Measurements from ENCODE around the gene ABCB9.

Gene ABCB9

DNA sequence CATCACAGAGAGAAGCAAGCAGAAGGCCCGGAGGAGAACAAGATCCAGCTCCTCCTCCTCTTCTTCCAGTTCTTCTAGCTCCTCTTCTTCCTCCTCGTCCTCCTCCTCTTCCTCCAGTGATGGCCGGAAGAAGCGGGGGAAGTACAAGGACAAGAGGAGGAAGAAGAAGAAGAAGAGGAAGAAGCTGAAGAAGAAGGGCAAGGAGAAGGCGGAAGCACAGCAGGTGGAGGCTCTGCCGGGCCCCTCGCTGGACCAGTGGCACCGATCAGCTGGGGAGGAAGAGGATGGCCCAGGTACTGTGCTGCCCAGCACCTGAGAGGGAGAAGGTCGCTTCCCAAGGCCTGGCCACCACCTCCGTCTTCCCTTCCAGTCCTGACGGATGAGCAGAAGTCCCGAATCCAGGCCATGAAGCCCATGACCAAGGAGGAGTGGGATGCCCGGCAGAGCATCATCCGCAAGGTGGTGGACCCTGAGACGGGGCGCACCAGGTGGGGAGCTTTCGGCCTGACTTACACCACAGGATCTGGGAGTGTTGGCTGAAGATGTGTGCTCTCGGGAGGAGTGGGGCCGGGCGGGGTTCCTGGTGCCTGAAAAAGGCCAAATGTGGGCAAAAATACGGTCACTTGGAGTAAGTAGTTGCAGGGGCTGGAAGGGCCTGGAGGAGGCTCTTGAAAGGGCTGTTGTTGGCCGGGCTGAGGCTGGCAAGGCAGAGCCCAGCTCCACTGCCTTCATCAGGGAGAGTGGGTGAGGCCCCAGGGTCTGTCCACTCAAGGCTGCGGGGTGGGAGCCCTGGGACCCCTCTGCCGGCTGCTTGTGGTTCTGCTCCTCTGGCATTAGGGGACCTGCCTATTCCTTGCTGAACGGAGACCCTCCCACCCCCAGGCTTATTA lies 15.6 kb upstream of the ABCB9 start:
- FAIRE-seq: no peak
- no peak for DNase-seq (ENCODE audit: insufficient read length, low spot score)
- TF ChIP-seq POLR2A (IDR thresholded peaks at IDR 0.05; ENCODE audit: low read depth, low read length): no peak

DNA sequence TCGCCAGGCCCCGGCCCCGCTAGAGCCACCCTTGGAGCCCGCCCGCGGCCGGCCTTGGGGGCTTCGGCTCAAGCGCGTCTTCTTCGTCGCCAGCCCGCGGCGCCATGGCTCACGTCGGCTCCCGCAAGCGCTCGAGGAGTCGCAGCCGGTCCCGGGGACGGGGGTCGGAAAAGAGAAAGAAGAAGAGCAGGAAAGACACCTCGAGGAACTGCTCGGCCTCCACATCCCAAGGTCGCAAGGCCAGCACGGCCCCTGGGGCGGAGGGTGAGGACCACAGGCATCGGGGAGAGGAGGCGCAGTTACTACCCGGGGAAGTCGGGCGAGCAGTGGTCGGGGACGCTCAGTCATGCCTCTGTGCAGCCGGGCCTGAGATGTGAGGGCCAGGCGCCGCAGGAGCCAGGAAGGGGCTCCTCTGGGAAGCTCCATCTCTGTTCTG lies 14.8 kb upstream of the ABCB9 start:
- no peak for DNase-seq (ENCODE audit: insufficient read length, low spot score)
- no peak for FAIRE-seq
- TF ChIP-seq POLR2A (IDR thresholded peaks at IDR 0.05; ENCODE audit: low read depth, low read length): no peak

DNA sequence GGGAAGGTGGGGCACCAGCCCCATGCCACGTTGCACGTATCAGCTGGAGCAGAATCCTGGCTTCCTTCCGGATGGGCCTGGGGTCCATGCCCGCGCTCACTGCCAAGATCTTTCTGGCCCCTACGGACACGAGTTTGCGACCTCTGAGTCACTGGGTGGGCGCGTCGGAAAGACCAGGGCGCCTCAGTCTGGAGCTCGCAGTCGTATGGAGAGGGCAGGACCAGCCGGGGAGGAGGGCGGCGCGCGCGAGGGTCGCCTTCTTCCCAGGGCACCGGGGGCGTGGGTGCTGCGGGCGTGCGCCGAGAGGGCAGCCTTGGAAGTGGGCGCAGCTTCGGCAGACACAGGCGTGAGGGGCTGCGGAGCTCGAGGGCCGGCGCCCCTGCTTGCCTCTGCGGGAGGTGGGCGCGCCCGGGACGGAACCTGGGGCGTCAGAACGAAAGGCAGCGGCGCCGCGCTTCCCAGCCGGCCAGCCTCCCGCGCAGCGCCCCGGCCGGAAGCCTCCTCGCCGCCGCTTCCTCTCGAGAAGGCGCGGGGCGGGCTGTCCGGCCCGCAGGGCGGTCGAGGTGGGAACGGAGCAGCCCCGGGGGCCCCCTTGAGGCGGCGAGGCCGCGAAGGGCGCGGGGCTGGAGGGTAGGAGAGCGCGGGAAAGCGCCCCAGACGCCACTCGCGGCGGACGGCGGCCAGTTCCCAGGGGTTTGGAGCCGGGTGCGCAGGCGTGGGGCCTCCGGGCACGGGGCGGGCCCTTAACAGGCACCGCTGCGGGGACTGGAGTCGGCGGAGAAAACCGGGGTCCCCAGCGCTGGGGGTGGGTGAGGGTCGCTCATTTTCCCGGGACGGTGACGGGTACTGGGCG lies 14.1 kb upstream of the ABCB9 start, which contains the start of gene ARL6IP4:
Gene ARL6IP4 (plus strand): TSS at position 499 of the 853 bp plus-strand sequence. CDS start 459 bp downstream, outside the sequence.
- DNase-seq (ENCODE audit: insufficient read length, low spot score): peak; percentile 80
- FAIRE-seq: no peak

DNA sequence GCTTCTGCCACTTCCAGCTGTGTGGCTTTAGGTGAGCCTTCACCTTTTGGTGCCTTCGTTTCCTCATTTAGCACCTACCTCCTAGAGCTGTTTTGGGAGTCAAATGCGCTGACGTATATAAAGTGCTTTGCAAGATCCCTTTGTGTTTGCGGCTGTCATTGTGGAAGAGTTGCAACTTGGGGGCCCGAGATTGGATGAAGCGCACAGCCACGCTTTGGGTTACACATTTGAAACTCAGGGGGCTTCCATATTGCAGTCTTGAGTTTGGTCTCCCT lies 13.6 kb upstream of the ABCB9 start:
- FAIRE-seq (no peak), DNase-seq (ENCODE audit: insufficient read length, low spot score) (no peak)
- no peak for TF ChIP-seq POLR2A (IDR thresholded peaks at IDR 0.05; ENCODE audit: low read depth, low read length)

More for the DNA sequence above, 14.1 kb upstream of the ABCB9 start, which contains the start of gene ARL6IP4:
- peak; percentile 2; the same call in 1 of the 2 replicates for TF ChIP-seq POLR2A (IDR thresholded peaks at IDR 0.05; ENCODE audit: low read depth, low read length)

DNA sequence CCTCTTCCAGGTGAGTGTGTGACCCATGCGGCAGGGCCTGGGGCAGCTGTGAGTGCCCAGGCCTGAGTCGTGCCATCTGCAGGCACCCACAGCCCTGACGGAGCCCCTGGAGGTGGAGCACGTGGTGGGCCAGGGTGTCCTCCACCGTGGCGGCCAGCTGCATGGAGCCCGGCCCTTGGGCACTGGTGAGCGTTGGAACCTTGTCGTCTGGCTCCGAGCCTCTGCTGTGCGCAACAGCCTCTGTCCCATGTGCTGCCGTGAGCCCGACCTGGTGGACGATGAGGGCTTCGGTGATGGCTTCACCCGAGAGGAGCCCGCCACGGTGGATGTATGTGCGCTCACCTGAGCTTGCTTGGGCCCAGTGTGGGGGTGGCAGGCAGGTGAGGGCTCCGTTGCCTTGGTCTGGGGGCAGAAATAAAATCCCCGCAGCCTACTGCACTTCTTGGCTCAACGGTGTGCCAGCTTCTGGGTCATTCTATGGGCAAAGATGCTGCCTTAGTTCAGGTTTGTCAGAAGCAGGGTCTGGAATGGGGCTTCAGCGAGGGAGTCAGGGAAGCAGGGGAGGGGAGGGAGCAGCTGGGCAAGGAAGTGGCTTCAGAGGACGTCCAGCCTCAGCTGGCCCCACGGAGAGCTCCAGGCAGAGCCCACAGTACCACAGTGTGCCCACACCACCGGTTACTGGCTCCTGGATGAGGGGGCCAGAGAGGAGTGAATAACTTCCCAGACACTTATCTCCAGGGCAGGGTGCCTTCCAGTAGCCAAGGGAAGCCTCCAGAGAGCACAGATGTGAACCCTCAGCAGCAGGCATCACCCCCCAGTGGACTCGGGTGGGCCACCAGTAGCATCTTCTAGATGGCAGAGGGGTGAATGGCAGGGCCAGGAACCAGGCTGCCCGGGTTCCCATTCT lies 13.0 kb upstream of the ABCB9 start:
- FAIRE-seq: no peak
- TF ChIP-seq POLR2A (IDR thresholded peaks at IDR 0.05; ENCODE audit: low read depth, low read length): no peak
- DNase-seq (ENCODE audit: insufficient read length, low spot score): no peak

DNA sequence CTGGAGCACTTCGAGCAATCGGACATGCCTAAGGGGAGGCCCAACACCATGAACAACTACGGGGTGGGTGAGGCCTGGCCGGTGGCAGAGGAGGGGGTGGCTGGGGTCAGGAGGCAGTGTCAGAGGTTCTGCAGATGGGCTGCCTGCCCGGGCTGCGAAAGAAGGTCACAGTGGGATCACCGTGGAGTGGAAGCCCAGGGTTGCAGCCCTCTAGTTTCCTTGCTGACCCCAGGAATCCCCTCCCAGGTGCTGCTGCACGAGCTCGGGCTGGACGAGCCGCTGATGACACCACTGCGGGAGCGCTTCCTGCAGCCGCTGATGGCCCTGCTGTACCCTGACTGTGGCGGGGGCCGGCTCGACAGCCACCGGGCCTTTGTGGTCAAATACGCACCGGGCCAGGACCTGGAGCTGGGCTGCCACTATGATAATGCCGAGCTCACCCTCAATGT lies 12.3 kb upstream of the ABCB9 start:
- no peak for FAIRE-seq
- TF ChIP-seq POLR2A (IDR thresholded peaks at IDR 0.05; ENCODE audit: low read depth, low read length): no peak
- DNase-seq (ENCODE audit: insufficient read length, low spot score): no peak

DNA sequence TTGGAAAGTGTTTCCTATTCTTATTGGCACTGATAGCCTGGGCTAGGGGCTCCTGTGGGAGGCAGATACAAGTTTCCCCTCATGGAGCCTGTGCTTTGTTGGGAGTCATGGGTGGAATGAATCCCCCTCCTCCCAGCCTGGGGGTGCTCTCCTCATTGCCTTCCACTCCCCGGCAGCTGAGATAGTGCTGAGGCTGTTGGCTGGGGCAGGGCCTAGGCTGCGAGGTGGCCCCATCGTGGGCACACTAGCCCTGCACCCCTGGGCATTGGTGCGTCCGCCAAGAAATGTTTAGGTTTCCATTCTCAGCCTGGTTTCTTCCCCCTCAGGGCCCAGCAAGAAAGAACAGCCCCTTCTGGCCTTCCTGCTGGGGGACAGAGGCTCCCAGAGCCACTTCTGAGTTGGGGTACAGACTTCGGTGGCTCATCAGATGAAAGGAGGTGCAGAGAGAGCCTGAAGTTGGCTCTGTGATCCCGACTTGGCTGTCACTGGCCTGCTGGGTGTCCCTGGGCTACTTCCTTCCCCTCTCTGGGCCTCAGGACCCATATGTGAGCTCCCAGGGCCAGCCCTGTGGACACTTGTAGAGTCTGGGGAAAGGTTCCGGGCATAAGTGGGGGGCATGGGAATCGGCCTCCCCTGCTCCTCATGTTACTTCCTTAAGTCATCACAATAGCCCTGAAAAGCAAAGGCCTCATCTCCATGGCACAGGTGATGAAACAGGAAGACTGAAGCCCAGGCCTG lies 11.6 kb upstream of the ABCB9 start:
- FAIRE-seq: no peak
- TF ChIP-seq POLR2A (IDR thresholded peaks at IDR 0.05; ENCODE audit: low read depth, low read length): no peak
- DNase-seq (ENCODE audit: insufficient read length, low spot score): no peak

DNA sequence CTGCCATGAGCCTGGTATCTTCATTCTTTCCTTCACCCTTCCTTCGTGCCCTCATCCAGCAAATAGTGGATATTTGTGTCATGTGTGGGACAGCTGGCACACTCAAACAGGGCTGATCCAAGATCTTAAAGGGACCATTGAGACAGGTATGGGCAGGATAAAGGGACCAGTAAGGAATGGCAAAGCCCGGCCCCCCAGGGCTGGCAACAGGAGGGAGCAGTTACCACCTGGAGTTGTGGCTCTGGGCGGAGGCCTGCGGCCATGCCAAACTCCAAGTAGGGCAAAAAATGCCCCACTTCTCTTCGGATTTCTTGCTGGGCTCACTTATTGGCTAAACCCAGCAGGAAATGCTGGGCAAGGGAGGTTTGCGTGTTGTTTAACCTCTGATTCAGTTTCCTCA lies 10.9 kb upstream of the ABCB9 start:
- TF ChIP-seq POLR2A (IDR thresholded peaks at IDR 0.05; ENCODE audit: low read depth, low read length): no peak

DNA sequence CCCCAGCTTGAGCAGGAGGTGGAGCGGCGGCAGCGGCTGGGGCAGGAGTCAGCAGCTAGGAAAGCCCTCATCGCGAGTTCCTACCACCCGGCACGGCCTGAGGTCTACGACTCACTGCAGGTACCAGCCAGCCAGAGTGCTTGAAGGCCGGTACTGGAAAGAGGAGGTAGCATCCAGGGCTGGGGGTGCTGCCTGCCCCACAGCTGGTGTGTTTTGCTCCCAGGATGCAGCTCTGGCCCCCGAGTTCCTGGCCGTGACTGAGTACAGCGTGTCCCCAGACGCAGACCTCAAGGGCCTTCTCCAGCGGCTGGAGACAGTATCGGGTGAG lies 10.3 kb upstream of the ABCB9 start:
- FAIRE-seq (no peak), DNase-seq (ENCODE audit: insufficient read length, low spot score) (no peak)

More for the DNA sequence above, 10.9 kb upstream of the ABCB9 start:
- DNase-seq (ENCODE audit: insufficient read length, low spot score) (no peak), FAIRE-seq (no peak)

DNA sequence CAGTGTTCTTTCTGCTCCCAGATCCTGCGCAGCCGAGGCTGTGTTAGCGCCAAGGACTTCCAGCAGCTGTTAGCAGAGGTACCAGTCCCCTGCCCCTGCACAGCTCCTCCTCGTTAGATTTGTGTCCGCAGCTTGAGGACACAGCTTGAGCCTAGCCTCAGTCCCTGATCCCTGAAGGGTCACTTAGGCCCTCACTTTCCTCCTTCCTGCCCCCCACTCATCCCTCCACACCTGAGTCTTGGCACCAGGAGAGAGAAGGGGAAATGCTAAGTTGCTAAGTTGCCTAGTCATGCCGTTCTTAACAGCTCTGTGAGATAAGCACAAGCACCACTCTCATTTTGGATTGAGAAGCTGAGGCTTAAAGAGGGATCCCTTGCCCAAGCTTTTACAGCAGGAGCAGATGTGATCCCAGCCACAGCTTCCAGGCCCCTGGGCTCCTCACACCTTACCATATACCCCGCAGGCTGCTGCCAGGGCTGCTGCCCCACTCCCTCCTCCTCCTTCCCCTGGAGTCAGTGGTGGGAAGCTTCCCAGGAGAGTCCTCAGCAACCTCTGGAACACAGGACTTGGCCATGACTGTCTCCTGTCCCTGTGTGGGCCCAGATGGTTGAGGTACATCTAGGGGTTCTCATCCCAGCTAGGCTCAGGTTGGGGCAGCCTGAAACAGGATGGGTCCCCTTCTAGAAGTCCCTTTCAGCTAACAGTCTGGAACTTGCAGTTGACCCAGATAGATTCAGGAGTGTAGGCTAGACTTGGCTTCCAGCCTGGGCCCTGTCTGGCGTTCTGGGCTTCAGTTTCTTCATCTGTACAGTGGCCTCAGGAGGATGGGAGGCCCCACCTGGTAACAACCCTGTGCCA lies 9.8 kb upstream of the ABCB9 start:
- FAIRE-seq (no peak), DNase-seq (ENCODE audit: insufficient read length, low spot score) (no peak)
- no peak for TF ChIP-seq POLR2A (IDR thresholded peaks at IDR 0.05; ENCODE audit: low read depth, low read length)

More for the DNA sequence above, 10.3 kb upstream of the ABCB9 start:
- TF ChIP-seq POLR2A (IDR thresholded peaks at IDR 0.05; ENCODE audit: low read depth, low read length): no peak

DNA sequence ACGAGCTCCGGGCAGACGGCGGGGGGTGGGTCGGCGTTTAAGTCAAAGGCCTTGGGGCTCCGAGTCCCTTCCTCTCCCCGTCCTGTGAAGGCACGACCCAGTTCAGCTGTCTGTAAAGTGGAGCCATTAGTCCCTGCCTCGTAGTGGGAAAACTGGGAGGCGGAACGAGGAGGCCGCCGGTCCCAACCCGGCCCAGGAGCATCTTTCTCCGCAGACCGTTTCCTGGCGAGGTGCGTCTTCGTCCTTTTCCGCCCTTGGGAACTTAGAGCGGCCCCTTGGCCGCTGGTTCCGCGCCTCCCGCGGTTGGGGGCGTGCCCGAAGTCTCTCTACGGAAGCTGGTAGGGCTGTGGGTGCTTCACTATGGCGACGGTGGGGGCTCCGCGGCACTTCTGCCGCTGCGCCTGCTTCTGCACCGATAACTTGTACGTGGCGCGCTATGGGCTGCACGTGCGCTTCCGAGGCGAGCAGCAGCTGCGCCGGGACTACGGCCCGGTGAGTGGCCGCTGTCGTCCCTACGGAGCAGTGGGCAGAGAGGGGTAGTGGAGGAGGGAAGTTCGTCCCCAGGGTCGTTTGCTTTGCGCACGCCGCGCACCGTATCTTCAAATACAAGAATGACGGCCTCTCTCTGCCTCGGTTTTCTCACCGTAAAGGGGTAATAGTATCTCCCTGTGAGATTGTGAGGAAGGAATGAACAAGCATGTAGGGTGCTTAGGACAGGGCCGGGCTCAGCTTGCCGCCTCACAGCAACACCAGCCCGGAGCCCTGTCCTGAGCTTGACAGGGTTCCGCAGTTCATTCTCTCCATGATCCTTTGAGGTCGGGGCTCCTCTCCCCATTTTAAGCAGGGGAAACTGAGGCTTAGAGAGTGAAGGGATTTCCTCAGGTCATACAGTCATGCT lies 8.9 kb upstream of the ABCB9 start, which contains the start of gene OGFOD2:
Gene OGFOD2 (plus strand): TSS at position 353 of the 898 bp plus-strand sequence. CDS start 8 bp downstream, at position 361.
- DNase-seq (ENCODE audit: insufficient read length, low spot score) (peak; percentile 91), FAIRE-seq (no peak)
- TF ChIP-seq POLR2A (IDR thresholded peaks at IDR 0.05; ENCODE audit: low read depth, low read length): peak; percentile 56; the same call in 1 of the 2 replicates

Measured in H54 (cell line).